DND-41 (cell line): ENCODE data around the gene DOCK8.

Experiments used
- ATAC-seq: fragments of 200-7000 bp; cut with Tn5 transposase; 3 replicates; pipeline ENCODE4 v1.9.1; 2021; ENCODE audit warnings: low read depth; ENCODE audit not compliant: insufficient read depth
- DNase-seq: peaks from one replicate; pipeline ENCODE4 v3.0.0-alpha.2; 2020
- H2AFZ ChIP-seq: 2 replicates; pipeline ENCODE4 v1.6.0; 2012; ENCODE audit warnings: low read depth, low read length
- H3K27ac ChIP-seq: 2 replicates; pipeline ENCODE4 v1.5.1; 2012; ENCODE audit warnings: low read length, inconsistent platforms
- H3K27me3 ChIP-seq: fragments of 200-600 bp; sonication (generic); 2 replicates; pipeline ENCODE4 v1.6.0; 2012; ENCODE audit warnings: low read length, mild to moderate bottlenecking, inconsistent platforms; ENCODE audit not compliant: insufficient read depth, poor library complexity
- H3K36me3 ChIP-seq: 2 replicates; pipeline ENCODE4 v1.5.1; 2012; ENCODE audit warnings: low read length, inconsistent platforms; ENCODE audit not compliant: insufficient read depth
- H3K4me1 ChIP-seq: 2 replicates; pipeline ENCODE4 v1.5.1; 2012; ENCODE audit warnings: mild to moderate bottlenecking, low read length; ENCODE audit not compliant: insufficient read depth
- H3K4me2 ChIP-seq: 2 replicates; pipeline ENCODE4 v1.6.0; 2012; ENCODE audit warnings: mild to moderate bottlenecking, moderate library complexity, low read length, inconsistent platforms; ENCODE audit not compliant: insufficient read depth
- H3K4me3 ChIP-seq, 2 experiments: fragments of 200-600 bp in 1 of 2; shearing (Covaris generic) in 1 of 2; 2 replicates each; pipeline ENCODE4 v1.5.1; 2012 to 2016; ENCODE audit warnings: inconsistent platforms in 2 of 2, low read length in 2 of 2, mild to moderate bottlenecking in 2 of 2, low read depth in 1 of 2, moderate library complexity in 1 of 2
- H3K79me2 ChIP-seq: 2 replicates; pipeline ENCODE4 v1.6.0; 2012; ENCODE audit warnings: low read length, inconsistent platforms; ENCODE audit not compliant: insufficient read depth
- H3K9ac ChIP-seq: 2 replicates; pipeline ENCODE4 v1.6.0; 2012; ENCODE audit warnings: low read depth, mild to moderate bottlenecking, inconsistent platforms, low read length, moderate library complexity
- H3K9me3 ChIP-seq: 2 replicates; pipeline ENCODE4 v1.5.1; 2012; ENCODE audit warnings: low read length, moderate library complexity, mild to moderate bottlenecking, inconsistent platforms; ENCODE audit not compliant: insufficient read depth, severe bottlenecking
- H4K20me1 ChIP-seq: 2 replicates; pipeline ENCODE4 v1.6.0; 2012; ENCODE audit warnings: low read length; ENCODE audit not compliant: insufficient read depth
- CTCF ChIP-seq: IDR thresholded peaks from 2 replicates; pipeline ENCODE4 v1.5.1; 2012; ENCODE audit warnings: borderline replicate concordance, low read length, moderate library complexity, mild to moderate bottlenecking; ENCODE audit not compliant: poor library complexity, severe bottlenecking; ENCODE audit errors: extremely low read depth
- EZH2 ChIP-seq: IDR thresholded peaks from 3 replicates; pipeline ENCODE4 v1.6.1; 2012; ENCODE audit warnings: borderline replicate concordance, low read depth, mild to moderate bottlenecking, moderate library complexity, low read length, inconsistent platforms; ENCODE audit not compliant: severe bottlenecking

Gene DOCK8

DNA sequence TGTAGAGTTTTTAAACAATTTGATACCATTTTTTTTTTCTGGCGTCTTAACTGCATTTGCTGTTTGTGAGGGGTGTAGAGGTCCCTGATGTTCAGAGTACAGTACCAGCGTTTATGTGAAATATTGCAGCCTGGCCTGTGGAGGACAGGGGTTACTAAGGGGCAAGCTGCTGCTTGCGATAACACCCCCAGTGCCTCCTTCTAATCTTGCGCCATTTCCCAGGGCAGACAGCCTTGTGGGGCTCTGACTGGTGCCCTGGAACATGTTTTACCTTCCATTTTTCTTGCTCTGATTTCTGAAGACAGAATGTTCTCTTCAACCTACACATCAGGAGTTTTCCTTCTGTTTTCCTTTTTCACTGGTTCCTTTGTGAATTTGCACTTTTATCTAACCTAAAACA is 142.9 kb downstream of the DOCK8 start:
- DNase-seq (no peak), ATAC-seq (no peak)
- H4K20me1 ChIP-seq, result no peaks in the 10 kb centered on the region
- H3K4me2 ChIP-seq, result no peak overlapping the region
- H2AFZ ChIP-seq, result no peak overlapping the region
- no peaks in the 10 kb centered on the region for H3K27me3 ChIP-seq
- no peak overlapping the region for H3K4me3 ChIP-seq
- H3K79me2 ChIP-seq, result no peaks in the 10 kb centered on the region
- TF ChIP-seq CTCF (no peak), EZH2 (no peak)
- no peak overlapping the region for H3K27ac ChIP-seq
- no peaks in the 10 kb centered on the region for H3K9me3 ChIP-seq
- H3K36me3 ChIP-seq, result peaks cover 59% of the 10 kb centered on the region
- no peaks in the 10 kb centered on the region for H3K4me1 ChIP-seq
- H3K9ac ChIP-seq, result no peak overlapping the region

- Histone ChIP-seq H3K4me2 (no peak overlapping the region), H3K4me3 (no peak overlapping the region), H3K9me3 (no peaks in the 10 kb centered on the region), H3K4me1 (no peaks in the 10 kb centered on the region), H3K27me3 (no peaks in the 10 kb centered on the region), H2AFZ (no peak overlapping the region), H3K79me2 (no peaks in the 10 kb centered on the region), H3K36me3 (peaks cover 71% of the 10 kb centered on the region), H3K9ac (no peak overlapping the region), H4K20me1 (no peaks in the 10 kb centered on the region), H3K27ac (no peak overlapping the region)
- TF ChIP-seq EZH2 (no peak), CTCF (no peak)
- ATAC-seq (no peak), DNase-seq (no peak)
Observed at GRCh38 chr9:362561-363273, 148.1 kb downstream of the DOCK8 start.

DNA sequence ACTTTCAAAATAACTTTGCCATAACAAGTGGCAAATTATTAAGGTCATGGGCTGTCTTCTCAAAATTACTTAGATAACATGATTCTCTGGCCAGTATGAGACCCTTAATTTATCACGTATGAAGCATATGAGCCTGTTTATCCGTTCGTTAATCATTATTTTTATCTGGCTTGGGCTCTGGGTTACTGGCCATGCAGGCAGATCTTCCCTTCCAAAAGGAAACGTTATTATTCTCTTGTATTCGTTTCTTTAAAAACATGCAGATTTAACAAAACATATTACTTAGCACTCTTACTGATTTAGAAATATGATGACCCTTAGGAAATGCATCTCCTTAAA is 148.6 kb downstream of the DOCK8 start:
- peaks cover 73% of the 10 kb centered on the region for H3K36me3 ChIP-seq
- DNase-seq (no peak), ATAC-seq (no peak)
- H3K79me2 ChIP-seq, result no peaks in the 10 kb centered on the region
- no peaks in the 10 kb centered on the region for H4K20me1 ChIP-seq
- no peak overlapping the region for H3K4me2 ChIP-seq
- no peaks in the 10 kb centered on the region for H3K4me1 ChIP-seq
- no peak overlapping the region for H3K4me3 ChIP-seq
- H2AFZ ChIP-seq, result no peak overlapping the region
- no peak for TF ChIP-seq CTCF
- no peak for TF ChIP-seq EZH2
- no peak overlapping the region for H3K9ac ChIP-seq
- H3K27ac ChIP-seq, result no peak overlapping the region
- no peaks in the 10 kb centered on the region for H3K9me3 ChIP-seq
- H3K27me3 ChIP-seq, result no peaks in the 10 kb centered on the region
